ENCODE measurements around the gene ATP6V1B1.

Gene ATP6V1B1

DNA sequence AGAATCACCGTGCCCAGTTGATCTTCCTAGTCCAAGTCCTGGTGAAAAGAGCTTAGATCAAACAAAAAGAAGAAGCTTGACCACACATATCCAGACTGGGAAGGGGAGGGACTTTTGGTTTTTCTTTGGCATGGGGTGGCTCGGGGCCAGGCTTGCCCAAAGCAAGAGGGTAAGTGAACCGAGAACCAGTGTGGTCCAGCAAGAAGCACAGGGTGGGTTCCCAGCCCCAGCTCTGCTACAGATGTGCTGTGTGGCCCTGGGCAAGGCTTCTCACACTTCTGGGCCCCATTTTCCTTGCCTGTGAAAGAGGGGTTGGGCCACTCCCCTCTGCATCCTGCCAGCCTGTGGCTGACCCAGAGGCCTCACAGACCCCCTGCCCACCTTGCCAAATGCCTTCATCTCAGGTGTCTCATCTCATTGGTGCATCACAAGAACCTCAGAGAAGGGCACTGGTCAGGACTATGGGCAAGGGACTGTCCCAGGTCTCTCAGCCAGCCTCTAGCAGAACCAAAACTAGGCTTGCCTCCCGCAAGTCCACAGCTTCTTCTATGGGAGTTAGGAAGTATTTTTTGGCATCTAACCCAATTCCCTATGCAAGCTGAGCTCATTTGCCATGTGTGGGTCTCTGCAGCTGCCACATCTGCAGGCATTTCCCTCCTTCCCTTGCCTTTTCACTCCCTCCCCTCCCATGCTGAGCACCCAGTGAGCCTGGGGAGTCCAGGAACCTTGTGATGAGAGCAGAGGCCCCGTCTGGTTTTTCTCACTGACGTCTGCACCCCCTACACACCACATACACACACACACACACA lies 6.9 kb downstream of the ATP6V1B1 start:
- H3K4me1 ChIP-seq (ENCODE audit: insufficient read depth, low read length, poor library complexity, severe bottlenecking): peaks cover 14% of the 10 kb centered on the region
- no peaks in the 10 kb centered on the region for H3K27me3 ChIP-seq (ENCODE audit: insufficient read depth, low read length, poor library complexity, severe bottlenecking)
- H2AFZ ChIP-seq (ENCODE audit: low read length): no peak overlapping the region
- no peaks in the 10 kb centered on the region for H3F3A ChIP-seq (ENCODE audit: low read depth)
- no peak overlapping the region for H3K9ac ChIP-seq (ENCODE audit: low read depth, low read length, poor library complexity, severe bottlenecking)
- H4K20me1 ChIP-seq (ENCODE audit: insufficient read depth, low read length, poor library complexity, severe bottlenecking): no peaks in the 10 kb centered on the region
- no peak for TF ChIP-seq EZH2phosphoT487 (IDR thresholded peaks at IDR 0.05; ENCODE audit: borderline replicate concordance)
- TF ChIP-seq, protein P1, sequence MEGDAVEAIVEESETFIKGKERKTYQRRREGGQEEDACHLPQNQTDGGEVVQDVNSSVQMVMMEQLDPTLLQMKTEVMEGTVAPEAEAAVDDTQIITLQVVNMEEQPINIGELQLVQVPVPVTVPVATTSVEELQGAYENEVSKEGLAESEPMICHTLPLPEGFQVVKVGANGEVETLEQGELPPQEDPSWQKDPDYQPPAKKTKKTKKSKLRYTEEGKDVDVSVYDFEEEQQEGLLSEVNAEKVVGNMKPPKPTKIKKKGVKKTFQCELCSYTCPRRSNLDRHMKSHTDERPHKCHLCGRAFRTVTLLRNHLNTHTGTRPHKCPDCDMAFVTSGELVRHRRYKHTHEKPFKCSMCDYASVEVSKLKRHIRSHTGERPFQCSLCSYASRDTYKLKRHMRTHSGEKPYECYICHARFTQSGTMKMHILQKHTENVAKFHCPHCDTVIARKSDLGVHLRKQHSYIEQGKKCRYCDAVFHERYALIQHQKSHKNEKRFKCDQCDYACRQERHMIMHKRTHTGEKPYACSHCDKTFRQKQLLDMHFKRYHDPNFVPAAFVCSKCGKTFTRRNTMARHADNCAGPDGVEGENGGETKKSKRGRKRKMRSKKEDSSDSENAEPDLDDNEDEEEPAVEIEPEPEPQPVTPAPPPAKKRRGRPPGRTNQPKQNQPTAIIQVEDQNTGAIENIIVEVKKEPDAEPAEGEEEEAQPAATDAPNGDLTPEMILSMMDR (conservative IDR thresholded peaks at IDR 0.05; ENCODE audit: low read length): no peak
- H3K9me3 ChIP-seq (ENCODE audit: insufficient read depth, low read depth, low read length): no peaks in the 10 kb centered on the region
- H3K36me3 ChIP-seq (ENCODE audit: insufficient read depth, low read length): no peaks in the 10 kb centered on the region
- H3K9me2 ChIP-seq (replicated peaks; ENCODE audit: low read depth, low read length): no peaks in the 10 kb centered on the region
- no peak overlapping the region for H3K4me2 ChIP-seq (ENCODE audit: low read depth, low read length, poor library complexity, severe bottlenecking)
- H3K4me3 ChIP-seq (ENCODE audit: low read length, poor library complexity, severe bottlenecking): no peak overlapping the region
- no peaks in the 10 kb centered on the region for H3K79me2 ChIP-seq (ENCODE audit: insufficient read depth, low read length)

DNA sequence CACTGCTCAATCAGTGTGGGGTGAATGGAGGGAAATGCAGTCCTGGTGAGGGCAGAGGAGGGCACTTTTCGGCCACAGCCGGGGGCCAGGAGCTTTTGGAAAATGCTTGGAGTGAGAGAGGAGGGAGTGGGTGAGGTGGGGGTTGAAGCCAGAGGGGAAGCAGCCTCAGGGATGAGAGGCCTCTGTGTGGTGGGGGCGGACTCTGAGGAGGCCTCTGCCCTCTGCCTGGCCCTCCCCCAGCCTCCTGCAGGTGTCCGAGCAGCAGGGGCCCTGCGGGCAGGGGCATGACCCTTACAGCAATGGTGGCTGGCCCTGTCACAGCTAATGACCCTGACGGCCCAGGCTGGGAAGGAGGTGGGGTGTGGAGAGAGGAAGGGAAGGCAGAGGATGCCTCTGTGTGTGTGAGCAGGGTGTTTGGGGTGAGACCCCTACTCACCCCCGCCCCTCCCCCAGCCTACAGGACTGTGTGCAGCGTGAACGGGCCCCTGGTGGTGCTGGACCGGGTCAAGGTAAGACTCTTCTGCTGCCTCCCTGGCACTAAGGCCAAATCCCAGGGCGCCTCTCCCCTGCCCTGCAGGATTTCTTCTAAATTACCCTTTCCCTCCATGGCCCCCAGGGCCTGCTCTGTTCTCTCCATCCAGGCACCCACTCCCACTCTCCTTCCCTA lies 7.6 kb downstream of the ATP6V1B1 start:
- no peaks in the 10 kb centered on the region for H3K27me3 ChIP-seq (ENCODE audit: insufficient read depth, low read length, poor library complexity, severe bottlenecking)

DNA sequence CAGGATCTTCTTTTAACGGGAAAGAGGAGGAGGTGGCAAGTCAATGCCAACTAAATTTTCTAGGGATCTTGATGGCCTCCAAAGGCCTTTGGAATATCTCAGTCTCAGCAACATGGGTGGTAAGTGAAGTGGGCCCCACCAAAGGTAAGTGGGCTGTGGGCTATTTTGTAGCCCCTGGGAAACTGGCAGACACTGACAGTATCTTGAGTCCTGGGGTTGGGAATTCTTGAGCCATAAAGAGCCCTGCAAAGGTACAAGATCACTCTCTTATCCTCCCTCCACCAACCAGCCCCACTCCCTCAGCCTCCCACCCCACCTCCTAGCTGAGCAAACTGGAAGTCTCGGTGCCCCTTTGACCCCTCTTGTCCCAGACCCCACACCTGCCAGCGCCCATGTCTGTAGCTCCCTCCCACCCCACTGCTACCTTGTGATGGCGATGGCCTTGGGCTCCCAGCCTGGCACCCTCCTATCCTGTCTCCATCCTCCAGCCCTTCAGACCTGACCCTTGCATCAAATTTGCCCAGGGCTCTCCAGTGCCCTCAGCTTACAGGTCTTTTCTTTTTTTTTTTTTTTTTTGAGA lies 8.5 kb downstream of the ATP6V1B1 start:
- Histone ChIP-seq H3K4me2 (ENCODE audit: low read depth, low read length, poor library complexity, severe bottlenecking) (no peak overlapping the region), H4K20me1 (ENCODE audit: insufficient read depth, low read length, poor library complexity, severe bottlenecking) (no peaks in the 10 kb centered on the region), H3F3A (ENCODE audit: low read depth) (no peaks in the 10 kb centered on the region), H3K36me3 (ENCODE audit: insufficient read depth, low read length) (no peaks in the 10 kb centered on the region), H2AFZ (ENCODE audit: low read length) (no peak overlapping the region), H3K4me3 (ENCODE audit: low read length, poor library complexity, severe bottlenecking) (no peak overlapping the region), H3K27me3 (ENCODE audit: insufficient read depth, low read length, poor library complexity, severe bottlenecking) (no peaks in the 10 kb centered on the region), H3K9me3 (ENCODE audit: insufficient read depth, low read depth, low read length) (no peaks in the 10 kb centered on the region), H3K79me2 (ENCODE audit: insufficient read depth, low read length) (no peaks in the 10 kb centered on the region), H3K9me2 (replicated peaks; ENCODE audit: low read depth, low read length) (no peaks in the 10 kb centered on the region), H3K9ac (ENCODE audit: low read depth, low read length, poor library complexity, severe bottlenecking) (no peak overlapping the region), H3K4me1 (ENCODE audit: insufficient read depth, low read length, poor library complexity, severe bottlenecking) (peaks cover 22% of the 10 kb centered on the region)
- TF ChIP-seq, protein P1 (conservative IDR thresholded peaks at IDR 0.05; ENCODE audit: low read length): no peak
- no peak for TF ChIP-seq EZH2phosphoT487 (IDR thresholded peaks at IDR 0.05; ENCODE audit: borderline replicate concordance)

More for the DNA sequence above, 7.6 kb downstream of the ATP6V1B1 start:
- Histone ChIP-seq H3K79me2 (ENCODE audit: insufficient read depth, low read length) (no peaks in the 10 kb centered on the region), H3K4me1 (ENCODE audit: insufficient read depth, low read length, poor library complexity, severe bottlenecking) (peaks cover 22% of the 10 kb centered on the region), H3F3A (ENCODE audit: low read depth) (no peaks in the 10 kb centered on the region), H3K9me2 (replicated peaks; ENCODE audit: low read depth, low read length) (no peaks in the 10 kb centered on the region), H3K36me3 (ENCODE audit: insufficient read depth, low read length) (no peaks in the 10 kb centered on the region), H3K9ac (ENCODE audit: low read depth, low read length, poor library complexity, severe bottlenecking) (no peak overlapping the region), H2AFZ (ENCODE audit: low read length) (no peak overlapping the region), H4K20me1 (ENCODE audit: insufficient read depth, low read length, poor library complexity, severe bottlenecking) (no peaks in the 10 kb centered on the region), H3K9me3 (ENCODE audit: insufficient read depth, low read depth, low read length) (no peaks in the 10 kb centered on the region), H3K4me3 (ENCODE audit: low read length, poor library complexity, severe bottlenecking) (no peak overlapping the region), H3K4me2 (ENCODE audit: low read depth, low read length, poor library complexity, severe bottlenecking) (no peak overlapping the region)
- TF ChIP-seq, protein P1 (conservative IDR thresholded peaks at IDR 0.05; ENCODE audit: low read length): no peak
- TF ChIP-seq EZH2phosphoT487 (IDR thresholded peaks at IDR 0.05; ENCODE audit: borderline replicate concordance): no peak

Measured in Loucy (cell line).